Activated CD8-positive, alpha-beta memory T cell treated with anti-CD3 and anti-CD28 coated beads for 1 hour (primary cell): ENCODE data around the gene DDX1.
"Not testable (repeated sequence)": the region's sequence is repeated elsewhere in the genome, so short reads cannot be mapped to it uniquely, and the experiment has no call there.

Source experiments
- DNase-seq, 2 donors: peaks; one replicate each; pipeline ENCODE4 v3.0.0-alpha.2; 2020; ENCODE audit warnings: low read depth in 1 of 2; ENCODE audit errors: extremely low read depth in 1 of 2

Gene DDX1

DNA sequence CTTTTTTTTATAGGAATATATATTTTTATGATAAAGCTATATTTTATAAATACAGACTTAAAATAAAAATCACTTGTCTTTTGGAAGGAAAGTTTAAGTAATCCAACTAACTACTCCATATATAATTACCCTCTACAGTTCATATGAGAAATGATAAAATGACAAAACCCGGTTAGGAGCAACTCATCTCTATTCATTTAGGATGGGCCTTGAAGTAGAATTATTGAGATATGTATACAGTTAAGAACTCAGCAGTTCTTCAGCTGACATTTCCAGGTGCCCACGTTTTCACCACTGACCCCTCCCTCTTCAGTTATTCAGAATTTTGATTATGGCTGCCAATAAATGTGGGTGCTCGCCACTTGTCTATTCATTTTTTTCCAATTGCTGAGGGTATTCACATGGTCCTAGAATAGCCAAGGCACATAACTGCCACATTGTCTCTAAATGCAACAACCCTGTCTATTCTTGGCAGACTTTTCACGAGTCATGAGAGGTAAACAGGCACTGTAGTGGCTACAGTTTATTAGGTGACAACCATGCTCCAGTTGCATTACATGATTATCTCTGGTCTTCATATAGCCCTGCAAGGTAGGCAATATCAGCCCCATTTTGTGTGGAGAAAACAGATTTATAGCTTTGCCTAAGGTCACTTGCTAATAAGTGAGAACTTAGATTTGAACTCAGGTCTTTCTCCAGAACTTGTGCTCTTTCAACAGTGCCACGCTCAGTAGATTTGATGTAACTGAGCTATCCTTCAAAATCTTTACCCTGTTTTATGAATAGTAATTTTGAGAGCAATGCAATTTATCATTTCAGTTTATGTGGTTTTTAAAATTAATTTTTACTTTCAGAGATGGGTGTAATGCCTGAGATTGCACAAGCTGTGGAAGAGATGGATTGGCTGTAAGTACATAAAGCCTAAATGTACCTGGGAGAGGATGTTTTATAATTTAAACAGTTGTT, 2.9 kb downstream of the DDX1 start:
- DNase-seq: no peak

DNA sequence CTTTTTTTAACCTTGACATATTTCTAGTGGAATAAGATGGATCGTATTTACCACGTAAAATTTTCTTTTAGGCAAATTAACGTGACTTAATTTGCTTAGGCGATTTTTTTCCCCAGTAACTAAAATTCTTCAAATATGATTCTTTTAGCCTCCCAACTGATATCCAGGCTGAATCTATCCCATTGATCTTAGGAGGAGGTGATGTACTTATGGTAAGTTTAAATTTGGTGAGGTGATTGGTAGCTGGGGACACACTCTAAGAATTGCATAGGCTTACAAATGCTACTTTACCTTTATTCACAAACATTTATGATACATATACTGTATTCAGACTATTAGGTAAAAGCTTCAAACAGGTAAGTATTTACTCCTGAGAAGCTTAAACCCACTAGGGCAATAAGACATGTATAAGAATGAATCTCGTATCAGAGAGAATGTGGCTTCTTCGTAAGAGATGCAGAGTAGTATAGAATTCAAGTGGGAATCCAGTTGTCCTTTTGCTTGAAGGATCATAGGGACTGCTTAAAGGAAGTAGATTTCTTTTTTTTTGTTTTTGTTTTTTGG, 3.8 kb downstream of the DDX1 start:
- DNase-seq: no peak

DNA sequence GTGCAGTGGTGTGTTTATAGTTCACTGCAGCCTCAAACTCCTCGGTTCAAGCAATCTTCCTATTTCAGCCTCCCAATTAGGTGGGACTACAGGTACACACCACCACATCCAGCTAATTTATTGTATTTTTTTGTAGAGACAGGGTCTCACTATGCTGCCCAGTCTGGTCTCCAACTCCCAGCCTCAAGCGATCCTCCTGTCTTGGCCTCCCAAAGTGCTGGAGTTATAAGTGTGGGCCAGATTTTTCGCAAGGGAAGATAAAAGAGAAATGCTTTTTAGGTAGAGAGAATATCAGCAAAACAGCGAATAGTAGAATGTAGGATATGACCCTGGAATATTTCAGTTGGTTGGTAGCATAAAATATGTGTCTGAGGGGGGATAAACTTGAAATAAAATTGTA, 4.3 kb downstream of the DDX1 start:
- DNase-seq: no peak

DNA sequence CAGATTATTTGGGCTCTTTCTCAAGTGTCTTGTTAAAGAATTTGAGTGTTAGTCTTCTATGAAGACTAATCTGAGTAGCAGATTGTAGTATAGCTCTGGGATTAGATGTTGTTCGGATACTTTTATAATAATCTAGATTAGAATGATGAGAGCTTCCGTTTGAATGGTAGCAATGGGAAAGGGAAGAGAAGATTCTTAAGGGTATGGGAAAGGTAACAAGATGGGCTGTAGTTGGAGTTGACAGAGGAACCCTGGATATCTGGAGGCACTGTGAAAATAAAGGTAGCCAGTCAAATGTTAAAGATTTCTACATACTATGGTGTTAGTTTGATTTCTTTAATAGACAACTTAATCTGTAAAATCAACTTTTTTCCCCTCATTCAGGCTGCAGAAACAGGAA, 4.7 kb downstream of the DDX1 start:
- DNase-seq: no peak

DNA sequence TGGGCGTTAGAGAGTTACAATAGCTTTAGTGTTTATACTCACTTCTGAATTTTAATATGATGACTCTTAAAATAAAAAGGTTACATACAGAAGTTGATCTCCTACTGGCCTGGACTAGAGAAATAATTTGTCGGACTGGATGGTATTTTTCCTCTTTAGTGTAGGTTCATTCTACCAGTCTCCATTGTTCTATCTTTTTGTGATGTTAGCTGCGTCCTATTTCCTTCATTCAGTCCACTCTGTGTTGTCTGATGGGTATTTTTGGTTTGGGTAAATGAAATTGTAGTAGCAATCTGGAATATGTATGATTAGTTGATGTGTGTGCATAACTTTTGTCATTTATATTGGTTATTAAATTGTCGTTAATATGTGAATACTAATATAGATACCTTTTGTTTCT, 5.3 kb downstream of the DDX1 start:
- DNase-seq: no peak

DNA sequence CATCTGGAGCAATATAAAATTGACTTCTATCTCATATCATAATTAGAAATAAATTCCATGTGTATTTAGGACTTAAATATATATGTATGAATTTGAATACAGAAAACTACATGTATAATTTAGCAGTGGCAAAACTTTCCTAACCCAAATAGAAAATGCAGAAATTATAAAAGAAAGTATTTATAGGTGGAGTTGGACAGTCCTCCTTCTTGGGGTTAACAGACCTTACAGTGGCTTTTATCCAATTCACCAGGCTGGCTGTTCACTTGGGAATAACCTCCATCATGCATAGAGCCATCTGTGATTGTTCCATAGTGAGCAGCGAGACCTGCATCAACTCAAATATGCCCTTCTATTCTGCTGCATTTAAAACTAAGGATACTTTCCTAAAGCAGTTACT, 8.3 kb downstream of the DDX1 start:
- no peak for DNase-seq

DNA sequence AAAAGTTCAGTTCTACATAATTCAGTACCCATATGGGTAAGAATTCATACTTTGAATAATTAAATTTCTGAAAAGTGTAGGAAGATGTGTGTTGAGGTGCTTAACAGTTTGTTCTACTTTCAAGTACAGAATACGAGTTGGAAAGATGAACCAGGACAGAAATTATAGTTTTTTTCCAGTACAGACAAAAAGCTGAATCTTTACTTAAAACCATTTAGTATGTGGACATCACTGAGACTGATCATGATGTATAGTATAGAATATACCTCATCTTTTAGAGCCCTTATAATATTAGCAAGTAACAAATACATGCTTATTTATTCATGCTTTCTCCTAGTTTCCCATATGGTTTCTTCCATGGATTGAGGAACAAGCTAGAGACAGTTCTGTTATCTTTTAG, 10.0 kb downstream of the DDX1 start:
- no peak for DNase-seq

DNA sequence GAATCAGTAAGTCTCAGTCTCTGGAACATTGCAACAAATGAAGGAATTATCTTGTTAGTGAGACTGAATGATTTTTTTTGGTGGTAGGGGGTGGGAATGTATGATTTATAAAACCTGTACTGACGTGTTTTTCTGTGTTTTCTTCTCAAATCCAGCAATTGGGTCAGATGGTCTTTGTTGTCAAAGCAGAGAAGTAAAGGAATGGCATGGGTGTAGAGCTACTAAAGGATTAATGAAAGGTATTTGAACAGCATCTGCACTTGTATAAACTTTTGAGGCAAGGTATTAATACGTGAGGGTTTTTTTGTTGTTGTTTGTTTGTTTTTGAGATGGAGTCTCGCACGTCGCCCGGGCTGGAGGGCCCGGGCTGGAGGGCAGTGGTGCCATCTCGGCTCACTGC, 10.7 kb downstream of the DDX1 start:
- no peak for DNase-seq

DNA sequence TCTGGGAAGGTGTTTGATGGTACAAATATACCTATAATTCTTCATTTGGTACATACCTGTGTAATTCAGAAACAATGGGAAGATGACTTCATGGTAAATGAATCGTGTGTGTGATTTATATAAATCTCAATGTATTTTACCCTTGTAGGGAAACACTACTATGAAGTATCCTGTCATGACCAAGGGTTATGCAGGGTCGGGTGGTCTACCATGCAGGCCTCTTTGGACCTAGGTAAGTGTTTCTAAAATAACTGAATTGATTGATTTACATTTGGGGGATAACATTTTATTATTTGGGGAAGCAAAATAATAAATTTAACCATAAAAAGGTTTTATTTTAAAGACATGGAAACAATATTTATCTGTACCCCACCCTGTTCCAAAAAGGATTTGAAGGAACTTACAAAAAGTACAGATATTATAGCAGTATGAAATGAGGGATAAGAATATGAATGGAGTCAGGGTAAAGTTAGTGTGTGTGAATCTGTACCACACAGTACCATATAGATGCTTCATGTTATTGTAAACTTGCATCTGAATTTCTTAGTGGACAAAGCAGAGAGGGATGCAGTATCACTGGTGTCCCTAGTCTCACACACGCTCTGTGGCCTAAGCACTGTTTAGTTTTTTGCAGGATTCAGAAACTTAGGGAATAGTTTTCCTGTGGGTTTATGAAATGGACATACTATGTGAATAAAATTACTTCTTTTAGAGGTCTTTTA, 11.5 kb downstream of the DDX1 start:
- no peak for DNase-seq

DNA sequence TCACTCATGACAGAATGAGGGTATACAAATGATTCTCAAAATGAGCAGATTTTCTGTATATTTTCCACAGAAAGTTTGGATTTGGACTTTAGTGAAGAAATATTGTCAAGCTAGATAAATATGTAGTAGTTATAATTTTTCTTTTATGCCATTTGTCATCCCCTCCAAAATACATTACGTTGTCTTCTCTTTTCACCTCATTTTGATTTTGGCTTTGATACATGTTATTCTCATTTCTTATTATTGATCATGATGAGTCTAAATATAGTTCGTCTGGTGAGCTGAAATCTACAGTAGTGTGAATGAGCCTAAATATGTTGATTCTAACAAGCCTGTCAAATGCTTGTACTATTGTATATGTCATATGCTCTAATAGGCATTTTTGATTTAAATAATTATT, 12.3 kb downstream of the DDX1 start:
- no peak for DNase-seq

DNA sequence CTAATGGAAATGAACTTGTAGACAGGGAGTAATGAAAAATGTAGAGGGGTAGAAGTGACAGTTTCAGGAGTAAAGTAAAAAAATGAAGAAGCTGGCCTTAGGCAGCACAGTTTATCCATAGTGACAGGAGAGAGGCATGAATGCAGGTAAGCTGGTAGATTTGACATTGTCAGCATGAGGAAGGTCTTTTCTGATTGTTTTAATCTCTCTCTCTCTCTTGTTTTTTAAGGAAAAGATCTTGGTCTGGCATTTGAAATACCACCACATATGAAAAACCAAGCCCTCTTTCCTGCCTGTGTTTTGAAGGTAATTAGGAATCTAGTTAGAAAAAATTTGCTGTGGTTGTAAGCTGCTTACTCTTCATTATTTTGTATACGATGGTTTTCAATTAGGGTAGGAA, 14.1 kb downstream of the DDX1 start:
- DNase-seq: no peak

DNA sequence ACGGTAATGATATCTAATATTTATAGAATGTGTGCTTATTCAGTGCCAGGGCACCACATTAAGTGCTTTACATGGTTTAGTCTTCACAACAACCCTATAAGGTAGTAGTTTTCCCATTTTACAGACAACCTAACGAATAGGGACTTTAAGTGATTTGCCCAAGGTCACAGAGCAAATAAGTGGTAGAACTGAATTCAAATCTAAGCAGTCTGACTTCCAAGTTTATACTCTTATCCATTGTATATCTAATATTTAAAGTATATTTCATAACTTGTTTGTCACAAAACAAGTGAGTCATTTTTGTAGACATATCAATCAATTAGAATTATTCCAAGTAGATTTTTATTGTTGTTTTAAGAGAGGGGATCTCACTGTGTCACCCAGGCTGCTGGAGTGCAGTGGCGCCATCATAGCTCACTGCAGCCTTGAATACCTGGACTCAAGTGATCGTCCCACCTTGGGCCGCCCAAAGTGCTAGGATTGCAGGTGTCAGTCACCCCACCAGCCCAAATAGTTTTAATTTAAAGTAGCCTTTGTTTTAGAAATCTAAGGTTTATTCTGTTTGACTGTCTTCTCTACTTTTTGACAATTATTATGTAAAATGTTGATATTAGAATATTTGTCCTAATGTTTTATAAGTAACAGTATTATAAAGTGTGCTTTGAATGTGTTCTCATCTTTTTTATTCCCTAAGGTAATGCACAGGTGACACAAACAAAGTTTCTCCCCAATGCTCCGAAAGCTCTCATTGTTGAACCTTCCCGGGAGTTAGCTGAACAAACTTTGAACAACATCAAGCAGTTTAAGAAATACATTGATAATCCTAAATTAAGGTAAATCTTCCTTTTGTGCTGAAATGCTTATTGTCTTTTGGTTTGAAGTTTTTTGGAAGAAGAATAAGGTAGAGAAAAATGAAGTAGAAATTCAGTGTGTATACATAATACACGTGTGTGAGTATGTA, 15.1 kb downstream of the DDX1 start:
- DNase-seq: no peak

DNA sequence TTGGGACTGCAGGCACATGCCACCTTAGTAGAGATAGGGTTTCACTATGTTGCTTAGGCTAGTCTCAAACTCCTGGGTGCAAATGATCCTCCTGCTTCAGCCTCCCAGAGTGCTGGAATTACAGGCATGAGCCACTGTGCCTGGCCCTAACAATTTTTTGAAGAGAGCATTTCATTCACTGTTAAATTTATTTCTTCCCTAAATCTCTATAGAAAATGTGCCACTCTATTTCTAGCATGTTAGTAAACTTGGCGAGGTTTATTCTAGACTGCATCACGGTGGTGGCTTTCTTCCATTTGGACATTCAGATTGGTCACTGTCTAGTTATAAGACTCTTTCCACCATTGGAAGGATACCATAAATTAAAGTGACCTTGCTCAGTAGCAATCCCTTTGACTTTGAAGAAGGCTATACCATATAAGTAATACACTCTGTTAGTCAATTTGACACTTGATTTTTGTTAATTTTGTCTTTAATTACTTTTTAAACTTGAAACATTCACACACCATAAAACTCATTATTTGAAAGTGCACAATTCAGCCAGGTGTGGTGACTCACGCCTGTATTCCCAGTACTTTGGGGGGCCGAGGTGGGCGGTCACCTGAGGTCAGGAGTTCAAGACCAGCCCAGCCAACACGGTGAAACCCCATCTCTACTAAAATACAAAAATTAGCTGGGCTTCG, 16.2 kb downstream of the DDX1 start:
- no peak for DNase-seq

DNA sequence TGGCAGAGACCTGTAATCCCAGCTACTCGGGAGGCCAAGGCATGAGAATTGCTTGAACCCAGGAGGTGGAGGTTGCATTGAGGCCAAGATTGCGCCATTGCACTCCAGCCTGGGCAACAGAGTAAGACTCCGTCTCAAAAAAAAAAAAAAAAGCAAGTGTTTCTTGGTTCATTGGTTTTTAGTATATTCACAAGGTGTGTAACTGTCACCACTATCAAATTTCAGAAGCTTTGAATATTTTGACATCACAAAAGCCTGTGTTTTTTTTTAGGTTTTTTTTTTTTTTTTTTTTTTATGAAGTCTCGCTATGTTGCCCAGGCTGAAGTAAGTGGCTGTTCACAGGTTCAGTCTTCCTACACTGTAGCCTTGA, 16.7 kb downstream of the DDX1 start:
- no peak for DNase-seq

DNA sequence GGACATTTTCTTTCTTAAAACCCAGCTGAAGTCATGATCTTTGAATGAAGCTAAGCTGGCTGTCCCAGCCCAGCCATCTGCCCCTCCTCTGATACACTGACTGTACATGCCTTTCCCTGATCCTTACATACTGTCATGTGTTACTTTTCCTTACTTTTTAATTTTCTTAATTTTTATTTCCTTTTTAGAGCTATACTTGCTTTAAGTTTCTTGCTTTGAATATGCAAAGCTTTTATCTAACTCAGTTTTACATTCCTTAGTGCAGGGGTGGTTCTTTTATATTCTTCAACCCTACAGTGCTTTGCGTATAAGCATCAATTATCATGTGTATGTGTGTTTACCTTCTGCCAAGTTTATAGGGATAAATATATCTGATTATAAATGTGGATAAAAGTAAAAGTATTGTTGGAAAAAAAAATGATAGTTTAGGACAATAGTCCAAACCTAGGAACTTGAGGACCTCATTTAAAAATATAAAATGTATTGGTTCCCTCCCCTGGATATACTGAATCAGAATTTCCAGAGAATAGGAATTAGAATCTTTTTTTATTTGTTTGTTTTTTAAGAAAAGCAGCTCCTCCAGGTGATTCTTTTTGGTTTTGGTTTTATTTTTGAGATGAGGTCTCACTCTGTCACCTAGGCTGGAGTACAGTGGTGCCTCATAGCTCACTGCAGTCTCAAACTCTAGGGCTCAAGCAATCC, 17.8 kb downstream of the DDX1 start:
- DNase-seq: no peak

DNA sequence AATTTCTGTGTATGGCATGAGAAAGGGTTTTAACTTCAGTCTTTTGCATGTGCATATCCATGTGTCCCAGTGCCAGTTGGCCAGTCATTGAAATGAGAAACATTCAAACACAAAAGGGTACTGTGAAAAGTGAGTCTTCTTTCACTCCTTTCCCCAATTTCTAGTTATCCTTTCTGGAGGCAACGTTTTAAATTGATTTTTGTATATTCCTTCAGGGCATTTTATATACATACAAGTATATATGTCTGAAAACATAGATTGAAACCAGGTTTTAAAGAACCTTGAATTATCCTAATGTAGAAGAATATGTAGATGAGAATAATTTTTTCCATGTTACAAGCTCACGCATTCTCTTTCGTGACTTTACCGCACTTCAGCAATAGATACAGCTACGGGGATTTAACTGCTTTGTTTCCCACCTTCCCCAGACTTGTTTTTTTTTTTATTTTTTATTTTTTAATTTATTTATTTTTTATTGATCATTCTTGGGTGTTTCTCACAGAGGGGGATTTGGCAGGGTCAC, 18.8 kb downstream of the DDX1 start:
- no peak for DNase-seq

DNA sequence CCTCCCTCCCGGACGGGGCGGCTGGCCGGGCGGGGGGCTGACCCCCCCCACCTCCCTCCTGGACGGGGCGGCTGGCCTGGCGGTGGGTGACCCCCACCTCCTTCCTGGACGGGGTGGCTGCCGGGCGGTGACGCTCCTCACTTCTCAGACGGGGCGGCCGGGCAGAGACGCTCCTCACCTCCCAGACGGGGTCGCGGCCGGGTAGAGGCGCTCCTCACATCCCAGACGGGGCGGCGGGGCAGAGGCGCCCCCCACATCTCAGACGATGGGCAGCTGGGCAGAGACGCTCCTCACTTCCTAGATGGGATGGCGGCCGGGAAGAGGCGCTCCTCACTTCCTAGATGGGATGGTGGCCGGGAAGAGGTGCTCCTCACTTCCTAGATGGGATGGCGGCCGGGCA, 20.4 kb downstream of the DDX1 start:
- not testable (repeated sequence) for DNase-seq

DNA sequence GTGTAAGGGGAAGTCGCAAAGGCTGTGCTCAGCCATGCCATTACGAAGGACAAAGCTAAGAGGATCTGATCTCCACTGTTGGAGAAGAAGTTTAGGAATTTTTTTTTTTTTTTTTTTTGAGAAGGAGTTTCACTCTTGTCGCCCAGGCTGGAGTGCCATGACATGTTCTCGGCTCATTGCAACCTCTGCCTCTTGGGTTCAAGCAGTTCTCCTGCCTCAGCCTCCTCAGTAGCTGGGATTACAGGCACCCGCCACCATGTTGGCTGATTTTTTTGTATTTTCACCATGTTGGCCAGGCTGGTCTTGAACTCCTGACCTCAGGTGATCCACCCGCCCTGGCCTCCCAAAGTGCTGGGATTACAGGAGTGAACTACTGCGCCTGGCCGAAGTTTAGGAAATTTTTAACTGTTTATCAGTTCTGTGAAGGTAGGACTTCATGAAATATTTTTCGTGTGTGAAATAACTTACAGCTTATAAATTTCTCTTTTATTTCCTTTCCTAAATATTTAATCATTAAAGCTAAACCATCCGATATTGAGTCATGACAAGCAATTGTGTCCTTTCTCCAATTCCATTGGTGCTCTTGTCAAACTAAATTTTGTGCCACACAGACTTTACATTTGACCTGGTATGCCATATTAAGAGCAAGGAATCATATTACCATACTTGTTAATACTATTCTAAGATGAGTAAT, 22.2 kb downstream of the DDX1 start:
- no peak for DNase-seq
